NCI-H82 treated with DMSO at 0.1 percent for 48 hours (cell line): ENCODE data around the gene AADACL2.

Experiments used
- DNase-seq: peaks from one replicate; lab custom pipeline; 2025; ENCODE audit not compliant: unreplicated experiment; lab: John Stamatoyannopoulos, UW

AADACL2 gene, protein sequence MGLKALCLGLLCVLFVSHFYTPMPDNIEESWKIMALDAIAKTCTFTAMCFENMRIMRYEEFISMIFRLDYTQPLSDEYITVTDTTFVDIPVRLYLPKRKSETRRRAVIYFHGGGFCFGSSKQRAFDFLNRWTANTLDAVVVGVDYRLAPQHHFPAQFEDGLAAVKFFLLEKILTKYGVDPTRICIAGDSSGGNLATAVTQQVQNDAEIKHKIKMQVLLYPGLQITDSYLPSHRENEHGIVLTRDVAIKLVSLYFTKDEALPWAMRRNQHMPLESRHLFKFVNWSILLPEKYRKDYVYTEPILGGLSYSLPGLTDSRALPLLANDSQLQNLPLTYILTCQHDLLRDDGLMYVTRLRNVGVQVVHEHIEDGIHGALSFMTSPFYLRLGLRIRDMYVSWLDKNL

DNA sequence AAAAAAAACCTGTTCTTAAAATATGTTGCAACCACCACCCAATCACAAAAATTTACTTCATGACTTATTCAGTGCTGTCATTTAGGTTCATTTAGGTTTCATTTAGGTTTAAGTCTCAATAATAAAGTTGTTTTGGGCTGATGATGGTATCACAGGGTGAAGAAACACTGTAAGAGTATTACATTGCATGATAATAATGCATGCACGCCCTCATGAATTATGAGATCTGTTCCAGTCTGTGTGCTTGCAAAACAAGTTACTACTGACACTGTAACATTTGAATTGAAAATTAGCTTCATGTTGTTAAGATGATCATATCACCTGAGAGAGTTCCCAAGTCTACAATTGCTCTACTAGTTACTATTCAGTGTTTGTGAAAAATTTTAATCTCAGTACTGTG is at the start of gene AADACL2:
TSS of gene AADACL2 (plus strand) at position 315 of the 400 bp plus-strand sequence. CDS start 109 bp downstream, outside the sequence.
- no peak for DNase-seq

DNA sequence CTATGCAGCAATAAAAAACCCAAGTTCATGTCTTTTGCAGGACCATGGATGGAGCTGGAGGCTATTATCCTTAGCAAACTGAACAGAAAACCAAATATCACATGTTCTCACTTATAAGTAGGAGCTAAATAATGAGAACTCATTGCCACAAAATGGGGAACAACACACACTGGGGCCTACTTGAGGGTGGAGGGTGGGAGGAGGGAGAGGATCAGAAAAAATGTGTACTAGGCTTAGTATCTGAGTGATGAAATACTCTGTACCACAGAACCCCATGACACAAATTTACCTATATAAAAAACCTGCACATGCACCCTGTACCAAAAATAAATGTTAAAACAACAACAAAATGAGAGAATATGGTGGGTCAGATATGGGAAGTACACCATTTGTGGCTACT is 49.6 kb upstream of the AADACL2 start:
- no peak for DNase-seq

DNA sequence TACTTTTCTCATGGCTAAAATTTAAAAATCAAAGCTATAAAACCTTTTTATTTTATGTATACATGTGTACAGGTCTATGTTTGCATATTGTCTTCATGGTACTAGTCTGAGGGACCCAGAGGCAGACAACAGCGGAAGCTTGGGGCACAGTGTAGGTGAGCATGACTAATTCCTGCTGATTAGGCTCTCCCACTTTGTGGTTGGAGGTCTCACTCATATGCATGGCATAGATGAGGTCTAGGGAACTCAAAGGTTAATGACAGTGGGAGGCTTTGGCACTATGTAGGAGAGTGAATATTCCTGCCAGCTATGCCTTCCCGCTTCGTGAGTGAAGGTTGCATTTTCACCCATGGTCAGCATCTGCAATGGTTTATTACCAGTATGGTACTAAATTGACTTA is 47.5 kb upstream of the AADACL2 start:
- DNase-seq: no peak

DNA sequence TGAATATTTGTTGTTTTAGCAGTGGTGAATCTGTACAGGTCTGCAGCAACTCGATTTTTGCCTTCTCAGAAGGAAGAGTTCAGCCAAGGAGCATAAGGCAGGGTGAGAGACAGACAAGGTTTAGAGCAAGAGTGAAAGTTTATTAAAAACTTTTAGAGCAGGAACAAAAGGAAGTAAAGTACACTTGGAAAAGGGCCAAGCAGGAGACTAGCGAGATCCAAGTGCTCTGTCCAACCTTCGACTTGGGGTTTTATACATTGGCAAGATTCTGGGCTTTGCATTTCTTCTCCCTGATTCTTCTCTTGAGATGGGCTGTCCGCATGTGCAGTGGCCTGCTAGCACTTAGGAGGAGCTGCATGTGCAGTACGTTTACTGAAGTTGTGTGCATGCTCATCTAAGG is 46.7 kb upstream of the AADACL2 start:
- DNase-seq: no peak

DNA sequence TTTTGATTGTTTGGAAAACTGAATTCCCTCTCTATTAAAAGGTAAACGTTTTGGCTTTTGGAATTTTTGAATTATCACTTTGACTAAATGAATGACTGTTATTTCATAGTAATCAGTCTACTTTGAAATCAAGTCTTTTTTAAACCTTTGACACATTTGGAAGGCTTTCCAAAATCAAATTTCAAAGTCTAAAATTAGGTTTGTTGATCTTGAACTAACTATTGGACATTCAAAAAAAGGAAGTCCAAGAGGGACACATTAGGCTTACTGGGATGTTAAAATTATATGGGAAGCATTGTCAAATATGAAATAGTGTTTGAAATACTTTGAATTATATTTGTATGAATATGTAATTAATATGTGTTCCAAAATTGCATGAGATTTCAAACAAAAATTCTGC is 45.2 kb upstream of the AADACL2 start:
- no peak for DNase-seq

DNA sequence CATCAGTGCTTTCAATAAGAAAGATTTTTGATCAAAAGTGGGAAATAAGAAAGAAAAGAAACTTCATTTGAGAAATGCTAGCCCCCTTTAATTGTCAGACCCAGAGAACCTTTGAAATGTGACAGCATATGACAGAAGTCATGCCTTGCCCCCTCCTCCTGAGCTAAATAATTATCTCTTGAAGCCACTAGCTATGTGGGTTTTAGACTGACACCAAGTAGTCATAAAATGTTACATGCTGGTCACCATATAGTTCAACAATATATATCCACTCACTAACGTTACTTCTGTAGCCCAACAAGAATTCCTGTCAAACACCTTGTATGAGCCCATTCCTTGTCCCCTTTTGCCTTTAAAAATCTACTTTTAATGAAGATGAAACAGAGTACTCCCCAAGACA is 43.1 kb upstream of the AADACL2 start:
- no peak for DNase-seq

DNA sequence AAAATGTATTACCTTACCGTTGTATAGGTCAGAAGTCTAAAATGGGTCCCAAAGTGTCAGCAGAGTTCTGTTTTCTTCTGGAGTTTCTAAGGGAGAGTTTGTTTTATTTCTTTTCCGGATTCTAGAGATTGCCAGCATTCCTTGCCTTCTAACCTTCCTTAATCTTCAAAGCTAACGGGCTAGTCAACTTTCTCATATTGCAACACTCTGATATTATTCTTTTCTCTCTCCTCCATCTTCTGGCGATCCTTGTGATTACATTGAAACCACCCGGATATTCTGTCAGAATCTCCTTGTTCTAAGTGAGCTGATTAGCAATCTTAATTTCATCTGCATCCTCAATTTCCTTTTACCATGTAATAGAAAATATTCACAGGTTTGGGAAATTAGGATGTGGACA is 36.2 kb upstream of the AADACL2 start:
- DNase-seq: no peak

DNA sequence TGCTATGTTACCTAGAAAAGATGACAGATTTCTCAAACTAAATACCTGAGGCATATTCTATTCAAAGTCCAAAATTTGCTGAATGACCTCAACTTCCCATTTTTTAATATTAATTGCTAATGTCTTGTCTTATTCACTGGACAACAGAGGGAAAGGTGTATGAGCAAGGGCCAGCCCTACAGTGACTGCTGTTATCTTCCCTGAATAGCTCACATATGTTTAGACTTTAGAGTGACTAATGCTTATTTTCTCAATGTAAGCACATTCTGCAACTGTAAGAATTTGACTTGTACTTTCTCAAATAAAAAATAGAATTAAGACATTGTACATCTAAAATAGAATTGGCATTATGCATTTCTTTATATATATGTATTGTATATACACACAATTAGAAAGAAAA is 26.5 kb upstream of the AADACL2 start:
- no peak for DNase-seq

DNA sequence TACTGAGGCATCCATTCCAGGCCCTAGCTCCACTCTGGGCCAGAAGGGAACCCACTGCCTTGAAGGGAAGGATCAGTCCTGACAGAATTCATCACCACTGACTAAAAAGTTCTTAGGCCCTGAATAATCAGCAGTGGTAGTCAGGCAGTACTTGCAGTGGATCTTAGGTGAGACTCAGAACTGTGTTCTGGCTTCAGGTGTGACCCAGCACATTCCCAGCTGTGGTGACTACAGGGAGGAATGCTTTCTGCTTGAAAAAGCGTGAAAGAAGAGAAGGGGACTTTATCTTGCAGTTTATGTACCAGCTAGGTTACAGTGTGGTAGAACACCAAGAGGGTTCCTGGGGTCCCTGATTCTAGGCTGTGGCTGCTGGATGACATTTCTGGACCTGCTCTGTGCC is 24.9 kb upstream of the AADACL2 start:
- DNase-seq: no peak

DNA sequence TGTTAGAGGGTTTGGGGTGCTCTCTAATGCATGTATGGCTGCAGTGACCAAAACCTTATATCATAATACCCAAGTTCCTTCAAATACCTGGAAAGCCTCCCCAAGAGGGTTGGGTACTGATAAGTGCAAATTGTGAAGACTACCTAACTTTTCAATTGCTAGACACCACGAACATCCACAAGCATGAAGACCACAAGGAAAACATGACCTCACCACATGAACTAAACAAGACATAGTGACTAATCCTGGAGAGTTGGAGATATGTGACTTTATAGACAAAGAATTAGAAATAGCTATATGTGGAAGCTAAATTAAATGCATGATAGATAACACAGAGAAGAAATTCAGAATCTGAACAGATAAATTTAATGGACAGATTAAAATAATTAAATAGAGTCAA is 23.9 kb upstream of the AADACL2 start:
- DNase-seq: no peak

DNA sequence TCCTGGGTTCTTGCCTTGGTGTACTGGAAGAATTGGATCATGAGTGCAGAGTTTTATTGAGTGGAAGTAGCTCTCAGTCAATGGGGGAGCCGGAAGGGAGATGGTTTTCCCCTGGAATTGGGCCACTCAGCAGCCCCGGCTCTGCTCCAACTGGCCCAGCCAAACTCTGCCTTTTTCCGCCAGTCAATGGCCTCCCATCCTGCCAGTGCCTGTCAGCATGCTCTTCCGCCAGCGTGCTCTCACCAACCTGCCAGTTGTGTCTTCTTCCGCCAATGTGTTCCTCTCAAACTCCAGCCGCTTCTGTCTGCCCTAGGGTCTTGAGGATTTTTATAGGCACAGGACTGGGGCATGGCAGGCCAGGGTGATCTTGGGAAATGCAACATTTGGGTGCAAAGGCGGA is 12.4 kb upstream of the AADACL2 start:
- no peak for DNase-seq

DNA sequence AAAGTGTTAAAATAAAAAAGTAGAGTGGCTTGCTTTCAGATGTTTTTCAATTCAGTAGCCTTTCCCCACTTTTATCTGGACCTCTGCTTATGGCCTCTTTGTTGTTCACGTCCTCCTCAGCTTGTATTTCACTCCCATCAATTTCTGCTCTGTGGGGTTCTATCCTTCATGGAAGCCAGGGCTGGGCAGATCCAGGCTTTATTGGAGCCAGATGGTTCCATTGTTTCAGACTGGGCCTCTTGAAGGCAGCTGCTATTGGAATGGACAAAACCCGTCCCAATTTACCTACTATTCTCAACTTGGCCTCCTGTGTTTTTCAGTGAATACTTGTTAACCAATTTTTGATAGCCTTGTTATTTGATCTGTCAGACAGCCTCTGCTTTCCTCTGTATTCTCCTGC is 10.9 kb upstream of the AADACL2 start:
- DNase-seq: no peak

DNA sequence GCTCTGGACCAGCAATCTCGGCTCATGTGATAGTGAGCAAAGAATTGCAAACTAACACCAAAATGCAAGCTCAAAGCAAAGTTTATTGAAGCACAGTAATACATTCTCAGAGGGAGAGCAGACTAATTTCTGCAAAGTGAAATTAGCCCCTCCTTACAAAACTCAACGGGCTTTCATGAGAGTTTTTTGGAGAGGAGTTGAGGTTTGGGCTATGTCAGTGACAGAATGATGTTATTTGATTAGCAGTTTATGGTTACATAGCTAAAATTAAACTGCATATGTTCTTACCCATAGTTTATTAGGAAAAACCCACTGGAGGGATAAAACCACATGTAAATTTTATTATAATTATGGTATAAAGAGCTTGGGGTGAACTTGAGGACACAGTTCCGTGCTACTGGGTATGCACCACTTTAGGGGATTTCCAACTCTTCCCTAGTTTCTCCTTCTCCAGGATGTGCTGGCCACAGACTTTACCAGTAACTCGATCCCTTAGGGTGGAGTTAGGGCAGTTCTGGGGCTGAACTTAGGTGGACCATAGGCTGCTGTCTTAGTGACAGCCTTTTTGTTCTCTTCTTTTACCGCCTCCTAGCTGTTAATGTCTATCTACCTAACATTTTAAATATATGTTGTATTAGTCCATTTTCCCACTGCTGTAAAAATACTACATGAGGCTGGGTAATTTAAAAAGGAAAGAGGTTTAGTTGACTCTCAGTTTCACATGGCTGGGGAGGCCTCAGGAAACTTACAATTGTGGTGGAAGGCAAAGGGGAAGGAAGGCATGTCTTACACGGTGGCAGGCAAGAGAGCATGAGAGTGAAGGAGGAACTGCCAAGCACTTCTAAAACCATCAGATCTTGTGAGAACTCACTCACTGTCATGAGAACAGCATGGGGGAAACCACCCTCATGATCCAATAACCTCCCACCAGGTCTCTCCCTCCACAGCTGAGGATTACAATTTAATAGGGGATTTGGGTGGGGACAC is 8.9 kb upstream of the AADACL2 start:
- no peak for DNase-seq

DNA sequence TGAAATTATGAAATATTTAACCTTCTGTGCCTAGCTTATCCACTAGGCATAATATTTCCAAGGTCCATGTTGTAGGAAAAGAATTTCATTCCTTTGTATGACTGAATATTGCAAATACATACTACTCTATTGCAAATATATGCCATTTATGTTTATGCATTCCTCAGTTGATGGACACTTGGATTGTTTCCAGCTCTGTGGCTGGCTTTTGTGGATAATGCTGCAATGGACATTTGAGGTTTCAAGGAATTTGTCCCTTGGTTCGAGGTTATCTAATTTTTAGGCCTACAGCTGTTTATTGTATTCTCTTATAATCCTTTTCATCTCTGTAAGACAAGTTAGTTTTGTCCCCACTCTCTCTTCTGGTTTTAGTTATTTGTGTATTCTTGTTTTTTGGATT is 7.7 kb upstream of the AADACL2 start:
- no peak for DNase-seq

DNA sequence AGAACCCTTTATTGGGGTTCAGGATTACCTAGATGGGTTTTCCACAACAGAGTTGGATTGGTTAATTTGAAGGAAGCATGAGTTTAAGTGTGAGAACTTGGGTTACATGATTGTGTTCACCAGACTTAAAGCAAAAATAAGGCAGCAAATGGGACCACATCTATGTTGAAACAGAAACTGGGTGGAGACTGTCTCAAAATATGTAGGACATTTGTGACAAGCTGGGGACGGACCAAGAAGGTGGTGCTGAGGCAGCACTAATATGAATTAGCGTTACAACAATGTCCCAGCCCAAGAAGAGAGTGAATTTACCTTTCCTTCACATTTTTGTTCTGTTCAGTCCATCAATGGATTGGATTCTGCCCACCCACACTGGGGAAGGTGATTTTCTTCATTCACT is 866 bp upstream of the AADACL2 start:
- no peak for DNase-seq

DNA sequence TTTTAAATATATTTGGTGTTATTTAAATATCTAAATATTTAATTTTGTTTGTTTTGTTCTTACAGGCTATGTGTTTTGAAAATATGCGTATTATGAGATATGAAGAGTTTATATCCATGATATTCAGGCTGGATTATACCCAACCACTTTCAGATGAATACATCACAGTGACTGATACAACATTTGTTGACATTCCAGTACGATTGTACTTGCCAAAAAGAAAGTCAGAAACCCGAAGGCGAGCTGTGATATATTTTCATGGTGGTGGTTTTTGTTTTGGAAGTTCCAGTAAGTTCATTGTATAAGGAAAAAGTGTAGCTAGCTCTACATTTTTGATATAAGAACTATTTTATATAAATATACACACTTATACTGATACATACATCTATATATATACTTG is 6.9 kb downstream of the AADACL2 start:
- DNase-seq: no peak

DNA sequence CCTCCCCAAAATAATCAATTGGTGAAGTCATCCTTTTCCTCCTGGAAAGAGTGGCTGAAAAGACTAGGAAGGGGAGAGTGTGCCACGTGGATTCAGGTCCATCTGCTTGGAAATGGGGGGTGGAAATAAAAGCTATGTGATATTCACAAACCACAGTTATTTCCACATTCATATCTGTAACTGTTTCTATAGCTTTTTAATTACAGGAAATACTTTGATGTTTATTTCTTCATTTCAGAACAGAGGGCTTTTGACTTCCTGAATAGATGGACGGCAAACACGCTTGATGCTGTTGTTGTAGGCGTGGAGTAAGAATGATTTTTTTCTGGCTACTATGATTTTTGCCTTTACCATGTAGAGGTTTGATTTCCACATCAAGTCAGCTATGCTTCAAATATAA is 10.1 kb downstream of the AADACL2 start:
- no peak for DNase-seq

DNA sequence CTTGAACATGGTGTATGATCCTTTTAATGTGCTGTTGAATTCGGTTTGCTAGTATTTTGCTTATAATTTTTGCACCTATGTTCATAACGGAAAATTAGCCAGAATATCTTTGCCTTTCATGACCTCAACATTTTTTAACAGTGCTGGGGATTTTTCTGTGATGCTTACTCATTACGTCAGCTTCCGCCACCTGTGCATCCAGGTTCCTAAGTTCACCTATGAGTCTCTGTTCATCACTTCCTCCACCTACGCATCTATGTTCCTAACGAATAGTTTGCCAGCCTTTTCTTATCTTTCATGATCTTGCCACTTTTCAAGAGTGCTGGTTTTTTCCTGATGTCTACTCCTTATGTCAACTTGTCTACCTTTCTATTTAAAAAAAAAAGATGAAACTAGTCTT is 16.5 kb downstream of the AADACL2 start:
- no peak for DNase-seq

DNA sequence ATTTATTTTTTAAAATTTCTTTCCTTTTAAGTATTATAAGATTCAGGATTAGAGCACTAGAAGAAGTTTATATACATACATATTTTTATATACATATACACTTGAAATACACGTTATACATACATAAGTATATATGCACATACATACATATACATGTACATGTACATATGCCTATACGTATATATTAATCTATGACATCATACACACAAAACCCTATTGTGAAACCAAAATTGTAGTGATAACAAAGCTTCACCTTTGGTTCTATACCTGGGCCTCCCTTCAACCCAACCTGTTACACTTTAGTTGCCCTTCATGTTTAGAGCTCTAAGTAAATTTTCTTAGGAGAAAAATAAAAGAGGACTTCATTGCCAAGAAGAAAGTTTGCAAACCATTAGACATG is 17.0 kb downstream of the AADACL2 start:
- DNase-seq: no peak

DNA sequence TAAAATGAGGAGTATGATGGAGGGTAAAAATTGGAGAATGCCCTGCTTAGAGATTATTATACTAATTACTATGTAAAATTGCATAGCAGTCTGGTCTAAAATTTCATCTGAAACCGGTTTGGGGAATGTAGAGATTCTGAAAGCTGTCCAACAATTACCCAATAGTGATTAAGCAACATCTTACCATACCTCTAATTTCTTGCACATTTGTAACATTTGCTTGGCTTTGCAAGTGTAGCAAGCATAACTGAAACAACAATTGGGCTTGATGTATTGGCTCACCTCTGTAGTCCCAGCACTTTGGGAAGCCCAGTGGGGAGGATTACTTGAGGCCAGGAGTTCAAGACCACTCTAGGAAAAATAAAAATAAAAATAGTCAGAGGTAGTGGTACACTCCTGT is 17.4 kb downstream of the AADACL2 start:
- no peak for DNase-seq

DNA sequence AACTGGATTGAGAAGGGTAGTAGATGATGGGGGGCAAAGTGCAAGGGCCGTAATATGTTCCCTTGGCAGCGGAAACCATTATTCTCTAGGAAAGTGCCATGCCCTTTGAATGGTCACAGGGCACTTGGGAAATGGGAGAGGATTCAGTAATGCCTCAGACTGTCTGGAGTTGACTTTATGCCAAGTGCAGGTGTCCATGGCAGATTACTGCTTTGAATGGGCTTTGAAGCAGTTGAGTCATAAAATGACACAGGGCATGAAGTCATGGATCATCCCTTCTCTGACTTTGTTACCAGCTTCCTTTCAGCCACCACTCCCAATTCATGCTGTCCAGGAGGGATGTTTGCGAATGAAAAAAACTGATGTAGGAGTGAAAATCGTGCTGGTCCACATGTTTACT is 20.1 kb downstream of the AADACL2 start:
- no peak for DNase-seq

DNA sequence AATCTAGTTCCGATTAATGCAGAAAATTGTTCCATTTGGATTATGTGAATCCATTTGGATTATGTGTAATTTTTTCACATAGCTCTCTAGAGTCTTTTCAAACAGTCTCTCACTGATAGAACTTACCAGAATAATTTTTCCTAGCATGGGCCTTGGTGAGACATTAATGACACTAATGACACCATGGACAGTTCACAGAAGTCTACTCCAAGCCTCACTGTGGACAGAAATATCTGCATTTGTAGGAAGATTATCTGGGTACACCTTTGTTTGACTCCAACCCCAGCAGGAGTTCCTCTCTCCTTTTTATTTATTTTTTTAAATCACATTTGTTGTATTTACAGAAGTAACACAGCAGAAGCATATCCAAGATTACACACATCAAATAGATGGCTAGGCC is 27.9 kb downstream of the AADACL2 start:
- no peak for DNase-seq
